Liver (tissue), 9 donors: Measurements from ENCODE around the gene C1D. TPM values are rescaled to one million over a fixed set of nuclear protein-coding genes. Genes with fewer than 3 reads are reported as not detected.
A peak's percentile ranks its signal among the peaks of the same experiment; 100 is the strongest.

Experiments
- DNase-seq: peaks from one replicate; pipeline ENCODE4 v3.0.0-alpha.2; 2017; ENCODE audit warnings: low spot score
- H3K27ac ChIP-seq, 2 donors: one replicate each; pipeline ENCODE4 v1.7.0; 2013; ENCODE audit warnings: inconsistent platforms in 2 of 2, low read length in 2 of 2, control low read depth in 1 of 2, low read depth in 1 of 2, mild to moderate bottlenecking in 1 of 2
- H3K27me3 ChIP-seq, 4 donors: one replicate each; pipeline versions ENCODE4 v1.6.1 to v1.7.0; 2013; ENCODE audit warnings: low read length in 3 of 4, inconsistent platforms in 1 of 4, mild to moderate bottlenecking in 1 of 4, moderate library complexity in 1 of 4; ENCODE audit not compliant: control insufficient read depth in 4 of 4, insufficient read depth in 4 of 4
- H3K36me3 ChIP-seq, 4 donors: one replicate each; pipeline versions ENCODE4 v1.6.1 to v1.7.0; 2013; ENCODE audit warnings: low read length in 3 of 4, mild to moderate bottlenecking in 3 of 4, low read depth in 1 of 4, moderate library complexity in 1 of 4; ENCODE audit not compliant: control insufficient read depth in 4 of 4, insufficient read depth in 3 of 4
- H3K4me1 ChIP-seq, 4 donors: one replicate each; pipeline versions ENCODE4 v1.6.1 to v1.7.0; 2013; ENCODE audit warnings: low read length in 3 of 4, mild to moderate bottlenecking in 3 of 4, moderate library complexity in 1 of 4; ENCODE audit not compliant: control insufficient read depth in 4 of 4, insufficient read depth in 4 of 4
- H3K4me3 ChIP-seq, 3 donors: one replicate each; pipeline versions ENCODE4 v1.6.1 to v1.7.0; 2013; ENCODE audit warnings: low read length in 3 of 3, control low read depth in 1 of 3, low read depth in 1 of 3, mild to moderate bottlenecking in 1 of 3
- H3K9ac ChIP-seq, 2 donors: one replicate each; pipeline ENCODE4 v1.7.0; 2013; ENCODE audit warnings: low read length in 2 of 2, mild to moderate bottlenecking in 2 of 2, moderate library complexity in 2 of 2, control low read depth in 1 of 2, low read depth in 1 of 2
- H3K9me3 ChIP-seq, 4 donors: one replicate each; pipeline versions ENCODE4 v1.6.1 to v1.7.0; 2013; ENCODE audit warnings: low read length in 3 of 4; ENCODE audit not compliant: control insufficient read depth in 4 of 4
- EGR1 ChIP-seq, 2 donors: IDR thresholded peaks; 2 replicates each; pipeline ENCODE4 v1.6.1; 2016 to 2018; ENCODE audit warnings: antibody characterized with exemption in 2 of 2, low read depth in 2 of 2
- FOXA1 ChIP-seq: IDR thresholded peaks from 2 replicates; pipeline ENCODE4 v1.6.1; 2016; ENCODE audit warnings: antibody characterized with exemption
- FOXA2 ChIP-seq: IDR thresholded peaks from 2 replicates; pipeline ENCODE4 v1.6.1; 2016; ENCODE audit warnings: antibody characterized with exemption
- GABPA ChIP-seq, 2 donors: IDR thresholded peaks in 1 of 2; conservative IDR thresholded peaks in 1 of 2; 2 replicates each; pipeline ENCODE4 v1.6.1; 2016; ENCODE audit warnings: antibody characterized with exemption in 2 of 2, mild to moderate bottlenecking in 1 of 2, moderate library complexity in 1 of 2
- HNF4A ChIP-seq, 2 donors: conservative IDR thresholded peaks; 2 replicates each; pipeline ENCODE4 v1.6.1; 2016; ENCODE audit warnings: antibody characterized with exemption in 2 of 2, mild to moderate bottlenecking in 2 of 2
- HNF4G ChIP-seq: IDR thresholded peaks from 2 replicates; pipeline ENCODE4 v1.6.1; 2016; ENCODE audit warnings: antibody characterized with exemption
- JUND ChIP-seq, 2 donors: IDR thresholded peaks; 2 replicates each; pipeline ENCODE4 v1.6.1; 2016; ENCODE audit warnings: antibody characterized with exemption in 2 of 2
- NR2F2 ChIP-seq: IDR thresholded peaks from 2 replicates; pipeline ENCODE4 v1.6.1; 2016; ENCODE audit warnings: antibody characterized with exemption
- SP1 ChIP-seq: IDR thresholded peaks from 2 replicates; pipeline ENCODE4 v1.6.1; 2018; ENCODE audit warnings: antibody characterized with exemption, mild to moderate bottlenecking
- YY1 ChIP-seq: IDR thresholded peaks from 2 replicates; pipeline ENCODE4 v1.6.1; 2016; ENCODE audit warnings: antibody characterized with exemption, mild to moderate bottlenecking
- WGBS: extraction: QIAGEN DNeasy Blood & Tissue Kit; methylation state at CpG from one replicate; pipeline ENCODE4 v1.1.7; 2013; 5-methylcytosine and 5-hydroxymethylcytosine counted together
- polyA plus RNA-seq, 2 donors: library from polyadenylated mRNA; stranded (reverse) in 1 of 2; unstranded in 1 of 2; fragments of 200-250 nt in 1 of 2; fragments of >200 nt in 1 of 2; fragmentation: Nextera tagmentation in 1 of 2; extraction: Ambion mirVana in 1 of 2; gene quantifications; one replicate each; pipeline versions ENCODE4 v1.2.1 to v1.2.3, GENCODE V29; 2013 to 2015
- total RNA-seq, 2 donors: library from RNA; depleted of rRNA; stranded (reverse); fragments of >200 nt; gene quantifications; one replicate each; pipeline ENCODE4 v1.2.3, GENCODE V29; 2014
- TF ChIP-seq, protein P1 (sequence below): IDR thresholded peaks from 2 replicates; pipeline ENCODE4 v1.6.1; 2016; ENCODE audit warnings: antibody characterized with exemption
- TF ChIP-seq, protein P2 (sequence below): IDR thresholded peaks from 2 replicates; pipeline ENCODE4 v1.6.1; 2016; ENCODE audit warnings: antibody characterized with exemption, mild to moderate bottlenecking
- TF ChIP-seq, protein P3 (sequence below): fragments of 150-350 bp; IDR thresholded peaks from 2 replicates; pipeline ENCODE4 v1.5.1; 2017; ENCODE audit warnings: improper control_type of control experiment, low read depth, low read length; ENCODE audit not compliant: missing input control
- TF ChIP-seq, protein P4 (sequence below): IDR thresholded peaks from 2 replicates; pipeline ENCODE4 v1.6.1; 2016; ENCODE audit warnings: antibody characterized with exemption
- donor health status: healthy.
- donor health status: healthy.
- donor health status: healthy.
- donor health status: healthy.
- donor health status: healthy.

Gene C1D
- total and polyA plus RNA-seq, 4 donors, result 15.6 to 31.0 (median 18.9) TPM

DNA sequence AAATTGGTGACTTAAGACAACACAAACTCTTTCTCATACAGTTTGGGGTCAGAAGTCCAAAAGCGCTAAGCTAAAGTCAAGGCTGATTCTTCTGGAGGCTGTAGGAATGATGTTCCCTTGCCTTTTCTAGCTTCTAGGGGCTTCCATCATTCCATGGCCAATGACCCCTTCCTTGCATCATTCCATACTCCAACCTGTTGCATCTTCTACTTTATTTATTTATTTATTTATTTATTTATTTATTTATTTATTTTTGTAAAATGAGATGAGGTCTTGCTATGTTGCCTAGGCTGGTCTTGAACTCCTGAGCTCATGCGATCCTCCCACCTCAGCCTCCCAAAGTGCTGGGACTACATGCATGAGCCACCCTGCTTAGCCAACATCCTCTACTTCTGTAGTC is 44.7 kb upstream of the C1D start:
- H3K27ac ChIP-seq, result no peak overlapping the region
- TF ChIP-seq EGR1 (IDR thresholded peaks at IDR 0.05; ENCODE audit: low read depth in 2 of 2), result peak in 1 of 2 donors; percentile 16
- TF ChIP-seq, protein P1, sequence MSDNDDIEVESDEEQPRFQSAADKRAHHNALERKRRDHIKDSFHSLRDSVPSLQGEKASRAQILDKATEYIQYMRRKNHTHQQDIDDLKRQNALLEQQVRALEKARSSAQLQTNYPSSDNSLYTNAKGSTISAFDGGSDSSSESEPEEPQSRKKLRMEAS, result no peak
- no peaks in the 10 kb centered on the region for H3K36me3 ChIP-seq
- no peak overlapping the region for H3K9ac ChIP-seq
- H3K4me1 ChIP-seq, result no peaks in the 10 kb centered on the region
- WGBS, result 95% methylated on average over 2 of the region's 2 CpGs
- H3K4me3 ChIP-seq, result no peak overlapping the region
- no peak for DNase-seq
- no peaks in the 10 kb centered on the region for H3K27me3 ChIP-seq
- no peaks in the 10 kb centered on the region for H3K9me3 ChIP-seq

DNA sequence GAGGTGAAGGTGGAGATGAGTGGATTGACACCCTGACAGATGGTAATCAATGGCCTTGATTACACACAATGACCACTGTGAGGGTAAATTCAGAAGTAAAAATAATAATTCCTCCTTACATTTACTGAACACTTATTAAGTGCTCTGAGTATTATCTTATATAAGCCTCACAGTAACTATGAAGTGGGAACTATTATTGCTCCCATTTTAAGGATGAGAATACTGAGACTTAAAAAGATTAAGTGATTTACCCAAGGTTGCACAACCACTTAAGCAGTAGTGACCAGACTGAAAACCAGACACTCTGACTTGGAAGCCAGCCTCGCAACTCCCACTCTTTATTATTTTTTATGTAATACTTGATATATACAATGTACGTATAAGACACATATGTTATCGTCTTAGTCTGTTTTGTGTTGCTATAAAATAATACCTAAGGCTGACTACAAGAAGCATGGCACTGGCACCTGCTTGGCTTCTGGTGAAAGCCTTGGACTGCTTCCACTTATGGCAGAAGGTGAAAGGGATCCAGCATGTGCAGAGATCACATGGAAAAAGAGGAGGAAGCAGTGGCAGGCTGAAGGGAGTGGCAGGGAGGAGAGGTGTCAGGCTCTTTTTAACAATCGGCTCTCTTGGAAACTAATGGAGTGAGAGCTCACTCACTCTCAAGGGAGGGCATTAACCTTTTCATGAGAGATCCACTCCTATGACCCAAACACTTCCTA is 41.5 kb upstream of the C1D start:
- Histone ChIP-seq H3K27me3 (no peaks in the 10 kb centered on the region), H3K9ac (no peak overlapping the region), H3K4me1 (no peaks in the 10 kb centered on the region), H3K9me3 (no peaks in the 10 kb centered on the region), H3K4me3 (no peak overlapping the region), H3K27ac (no peak overlapping the region), H3K36me3 (no peaks in the 10 kb centered on the region)
- 85% methylated on average over 4 of the region's 4 CpGs for WGBS
- no peak for DNase-seq
- TF ChIP-seq, protein P2, sequence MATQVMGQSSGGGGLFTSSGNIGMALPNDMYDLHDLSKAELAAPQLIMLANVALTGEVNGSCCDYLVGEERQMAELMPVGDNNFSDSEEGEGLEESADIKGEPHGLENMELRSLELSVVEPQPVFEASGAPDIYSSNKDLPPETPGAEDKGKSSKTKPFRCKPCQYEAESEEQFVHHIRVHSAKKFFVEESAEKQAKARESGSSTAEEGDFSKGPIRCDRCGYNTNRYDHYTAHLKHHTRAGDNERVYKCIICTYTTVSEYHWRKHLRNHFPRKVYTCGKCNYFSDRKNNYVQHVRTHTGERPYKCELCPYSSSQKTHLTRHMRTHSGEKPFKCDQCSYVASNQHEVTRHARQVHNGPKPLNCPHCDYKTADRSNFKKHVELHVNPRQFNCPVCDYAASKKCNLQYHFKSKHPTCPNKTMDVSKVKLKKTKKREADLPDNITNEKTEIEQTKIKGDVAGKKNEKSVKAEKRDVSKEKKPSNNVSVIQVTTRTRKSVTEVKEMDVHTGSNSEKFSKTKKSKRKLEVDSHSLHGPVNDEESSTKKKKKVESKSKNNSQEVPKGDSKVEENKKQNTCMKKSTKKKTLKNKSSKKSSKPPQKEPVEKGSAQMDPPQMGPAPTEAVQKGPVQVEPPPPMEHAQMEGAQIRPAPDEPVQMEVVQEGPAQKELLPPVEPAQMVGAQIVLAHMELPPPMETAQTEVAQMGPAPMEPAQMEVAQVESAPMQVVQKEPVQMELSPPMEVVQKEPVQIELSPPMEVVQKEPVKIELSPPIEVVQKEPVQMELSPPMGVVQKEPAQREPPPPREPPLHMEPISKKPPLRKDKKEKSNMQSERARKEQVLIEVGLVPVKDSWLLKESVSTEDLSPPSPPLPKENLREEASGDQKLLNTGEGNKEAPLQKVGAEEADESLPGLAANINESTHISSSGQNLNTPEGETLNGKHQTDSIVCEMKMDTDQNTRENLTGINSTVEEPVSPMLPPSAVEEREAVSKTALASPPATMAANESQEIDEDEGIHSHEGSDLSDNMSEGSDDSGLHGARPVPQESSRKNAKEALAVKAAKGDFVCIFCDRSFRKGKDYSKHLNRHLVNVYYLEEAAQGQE, result no peak
- TF ChIP-seq JUND (IDR thresholded peaks at IDR 0.05) (no peak), NR2F2 (no peak), YY1 (no peak), GABPA (IDR thresholded peaks at IDR 0.05 in 1 of 2, conservative IDR thresholded peaks at IDR 0.05 in 1 of 2) (no peak), FOXA2 (no peak), SP1 (no peak), EGR1 (IDR thresholded peaks at IDR 0.05; ENCODE audit: low read depth in 2 of 2) (no peak), FOXA1 (no peak), HNF4A (conservative IDR thresholded peaks at IDR 0.05) (no peak), HNF4G (no peak)
- TF ChIP-seq, protein P3, sequence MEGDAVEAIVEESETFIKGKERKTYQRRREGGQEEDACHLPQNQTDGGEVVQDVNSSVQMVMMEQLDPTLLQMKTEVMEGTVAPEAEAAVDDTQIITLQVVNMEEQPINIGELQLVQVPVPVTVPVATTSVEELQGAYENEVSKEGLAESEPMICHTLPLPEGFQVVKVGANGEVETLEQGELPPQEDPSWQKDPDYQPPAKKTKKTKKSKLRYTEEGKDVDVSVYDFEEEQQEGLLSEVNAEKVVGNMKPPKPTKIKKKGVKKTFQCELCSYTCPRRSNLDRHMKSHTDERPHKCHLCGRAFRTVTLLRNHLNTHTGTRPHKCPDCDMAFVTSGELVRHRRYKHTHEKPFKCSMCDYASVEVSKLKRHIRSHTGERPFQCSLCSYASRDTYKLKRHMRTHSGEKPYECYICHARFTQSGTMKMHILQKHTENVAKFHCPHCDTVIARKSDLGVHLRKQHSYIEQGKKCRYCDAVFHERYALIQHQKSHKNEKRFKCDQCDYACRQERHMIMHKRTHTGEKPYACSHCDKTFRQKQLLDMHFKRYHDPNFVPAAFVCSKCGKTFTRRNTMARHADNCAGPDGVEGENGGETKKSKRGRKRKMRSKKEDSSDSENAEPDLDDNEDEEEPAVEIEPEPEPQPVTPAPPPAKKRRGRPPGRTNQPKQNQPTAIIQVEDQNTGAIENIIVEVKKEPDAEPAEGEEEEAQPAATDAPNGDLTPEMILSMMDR, result no peak
- TF ChIP-seq, protein P4, sequence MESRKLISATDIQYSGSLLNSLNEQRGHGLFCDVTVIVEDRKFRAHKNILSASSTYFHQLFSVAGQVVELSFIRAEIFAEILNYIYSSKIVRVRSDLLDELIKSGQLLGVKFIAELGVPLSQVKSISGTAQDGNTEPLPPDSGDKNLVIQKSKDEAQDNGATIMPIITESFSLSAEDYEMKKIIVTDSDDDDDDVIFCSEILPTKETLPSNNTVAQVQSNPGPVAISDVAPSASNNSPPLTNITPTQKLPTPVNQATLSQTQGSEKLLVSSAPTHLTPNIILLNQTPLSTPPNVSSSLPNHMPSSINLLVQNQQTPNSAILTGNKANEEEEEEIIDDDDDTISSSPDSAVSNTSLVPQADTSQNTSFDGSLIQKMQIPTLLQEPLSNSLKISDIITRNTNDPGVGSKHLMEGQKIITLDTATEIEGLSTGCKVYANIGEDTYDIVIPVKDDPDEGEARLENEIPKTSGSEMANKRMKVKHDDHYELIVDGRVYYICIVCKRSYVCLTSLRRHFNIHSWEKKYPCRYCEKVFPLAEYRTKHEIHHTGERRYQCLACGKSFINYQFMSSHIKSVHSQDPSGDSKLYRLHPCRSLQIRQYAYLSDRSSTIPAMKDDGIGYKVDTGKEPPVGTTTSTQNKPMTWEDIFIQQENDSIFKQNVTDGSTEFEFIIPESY, result no peak
- TF ChIP-seq, protein P1, result no peak
